OCI-LY7 (cell line): Measurements from ENCODE around the gene KIRREL3. TPM values are rescaled to one million over a fixed set of nuclear protein-coding genes. Genes with fewer than 3 reads are reported as not detected.

Experiments
- BruUV-seq: library from RNA; stranded (reverse); fragments of 400-500 nt; replicated peaks from 2 replicates; lab custom pipeline; 2021; lab: Mats Ljungman, UMichigan
- CTCF ChIA-PET: fragments of 300-600 bp; sonication (Branson Sonifier 250); formaldehyde crosslinking; loops from one replicate; lab custom pipeline; 2022; ENCODE audit warnings: antibody characterized with exemption; ENCODE audit not compliant: unreplicated experiment; lab: Charles Lee
- POLR2A ChIA-PET: fragments of 300-600 bp; sonication (Branson Sonifier 250); formaldehyde crosslinking; loops from one replicate; lab custom pipeline; 2022; ENCODE audit warnings: antibody characterized with exemption; lab: Charles Lee
- DNase-seq: peaks from one replicate; pipeline ENCODE4 v3.0.0-alpha.2; 2015; ENCODE audit warnings: low spot score
- H2AFZ ChIP-seq: fragments of 200-600 bp; sonication (generic), shearing (Covaris generic); 2 replicates; pipeline ENCODE4 v1.6.1; 2014; ENCODE audit warnings: mild to moderate bottlenecking, antibody characterized with exemption, low read length, moderate library complexity
- H3K27ac ChIP-seq: fragments of 200-600 bp; sonication (generic); 2 replicates; pipeline ENCODE4 v1.5.1; 2014; ENCODE audit warnings: mixed run types, low read depth, mild to moderate bottlenecking, moderate library complexity, low read length, inconsistent platforms; ENCODE audit not compliant: poor library complexity, severe bottlenecking
- H3K36me3 ChIP-seq: fragments of 200-600 bp; sonication (generic); 2 replicates; pipeline ENCODE4 v1.6.1; 2014; ENCODE audit warnings: mild to moderate bottlenecking, antibody characterized with exemption, low read length, moderate library complexity, mixed read lengths; ENCODE audit not compliant: insufficient read depth
- H3K4me1 ChIP-seq: fragments of 200-600 bp; sonication (generic); 2 replicates; pipeline ENCODE4 v1.5.1; 2014; ENCODE audit warnings: mild to moderate bottlenecking, low read length; ENCODE audit not compliant: insufficient read depth, poor library complexity, severe bottlenecking
- H3K4me2 ChIP-seq: fragments of 200-600 bp; sonication (generic); 2 replicates; pipeline ENCODE4 v1.6.1; 2014; ENCODE audit warnings: mild to moderate bottlenecking, low read length
- H3K4me3 ChIP-seq: fragments of 200-600 bp; sonication (generic); 2 replicates; pipeline ENCODE4 v1.5.1; 2014; ENCODE audit warnings: mild to moderate bottlenecking, low read depth, low read length; ENCODE audit not compliant: poor library complexity, severe bottlenecking
- H3K79me2 ChIP-seq: fragments of 200-600 bp; sonication (generic); 2 replicates; pipeline ENCODE4 v1.6.1; 2016; ENCODE audit warnings: low read depth, mild to moderate bottlenecking, low read length, moderate library complexity, mixed read lengths; ENCODE audit not compliant: insufficient read depth
- H3K9me2 ChIP-seq: fragments of 200-600 bp; sonication (generic); 2 replicates; pipeline ENCODE4 v1.6.1; 2016; ENCODE audit warnings: mild to moderate bottlenecking, low read length, mixed read lengths; ENCODE audit not compliant: insufficient read depth
- H3K9me3 ChIP-seq: fragments of 200-600 bp; sonication (generic); 2 replicates; pipeline ENCODE4 v1.6.1; 2014; ENCODE audit warnings: mild to moderate bottlenecking, mixed run types, low read length, mixed read lengths
- H4K20me1 ChIP-seq: fragments of 200-600 bp; sonication (generic); 2 replicates; pipeline ENCODE4 v1.6.1; 2014; ENCODE audit warnings: mild to moderate bottlenecking, antibody characterized with exemption, low read length, moderate library complexity, mixed read lengths; ENCODE audit not compliant: insufficient read depth
- EZH2phosphoT487 ChIP-seq: fragments of 200-600 bp; sonication (generic); IDR thresholded peaks from 2 replicates; pipeline ENCODE4 v1.6.1; 2018; ENCODE audit warnings: low read depth, borderline replicate concordance, mild to moderate bottlenecking, mixed run types, antibody characterized with exemption, low read length, moderate library complexity, mixed read lengths
- intact Hi-C: fragments of 100-400 bp; cut with micrococcal nuclease; formaldehyde crosslinking; loops from one replicate; pipeline ENCODE4 v1.10.0; 2022; ENCODE audit not compliant: unreplicated experiment
- total RNA-seq, 2 experiments: library from RNA; depleted of rRNA in 1 of 2; stranded (reverse); fragments of >200 nt in 1 of 2; shearing (Covaris generic) in 1 of 2; gene quantifications; 2 replicates each; pipeline ENCODE4 v1.2.3, GENCODE V29; 2014 to 2022
- TF ChIP-seq, protein P1 (sequence below): fragments of 200-600 bp; sonication (generic); conservative IDR thresholded peaks from 2 replicates; pipeline ENCODE4 v1.5.1; 2014; ENCODE audit warnings: mild to moderate bottlenecking, antibody characterized with exemption, low read length, moderate library complexity, mixed read lengths

KIRREL3 gene
- total RNA-seq, 2 experiments from 2014 or later = not detected

DNA sequence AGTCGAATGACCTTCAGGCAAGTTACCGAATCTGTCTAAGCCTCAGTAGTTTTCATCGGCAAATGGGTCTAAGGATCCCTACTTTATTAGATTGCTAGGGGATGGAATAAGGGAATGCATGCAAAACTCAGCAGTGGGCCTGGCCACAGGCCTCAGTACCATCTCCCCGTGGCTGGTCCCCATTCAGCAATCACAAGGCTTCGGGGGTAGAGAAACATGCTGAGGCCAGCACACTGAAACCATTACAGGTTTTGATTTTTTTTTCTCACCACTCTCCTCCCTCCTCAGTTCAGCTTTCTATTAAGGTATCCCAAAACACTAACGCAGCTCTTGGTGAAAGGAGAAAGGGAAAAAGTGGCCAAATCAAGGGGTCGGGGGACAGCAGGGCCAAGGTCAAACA lies 11.9 kb downstream of the KIRREL3 start:
- ChIA-PET CTCF (interaction anchor here (1.2 kb wide), 1 partner anchor 504 kb away, joined by 3 read pairs; no protein-coding TSS in a partner anchor), POLR2A (interaction anchor here (0.6 kb wide), 1 partner anchor 37 kb away, joined by 3 read pairs; no protein-coding TSS in a partner anchor)
- intact Hi-C loops = no loop called here
- H2AFZ ChIP-seq = no peak overlapping the region
- no peak overlapping the region for H3K4me3 ChIP-seq
- no TSS peak for BruUV-seq
- H3K9me2 ChIP-seq = no peaks in the 10 kb centered on the region
- no peaks in the 10 kb centered on the region for H3K9me3 ChIP-seq
- no peaks in the 10 kb centered on the region for H3K36me3 ChIP-seq
- H3K4me2 ChIP-seq = no peak overlapping the region
- no peak overlapping the region for H3K27ac ChIP-seq
- H3K4me1 ChIP-seq = no peaks in the 10 kb centered on the region
- TF ChIP-seq EZH2phosphoT487 = no peak
- TF ChIP-seq, protein P1, sequence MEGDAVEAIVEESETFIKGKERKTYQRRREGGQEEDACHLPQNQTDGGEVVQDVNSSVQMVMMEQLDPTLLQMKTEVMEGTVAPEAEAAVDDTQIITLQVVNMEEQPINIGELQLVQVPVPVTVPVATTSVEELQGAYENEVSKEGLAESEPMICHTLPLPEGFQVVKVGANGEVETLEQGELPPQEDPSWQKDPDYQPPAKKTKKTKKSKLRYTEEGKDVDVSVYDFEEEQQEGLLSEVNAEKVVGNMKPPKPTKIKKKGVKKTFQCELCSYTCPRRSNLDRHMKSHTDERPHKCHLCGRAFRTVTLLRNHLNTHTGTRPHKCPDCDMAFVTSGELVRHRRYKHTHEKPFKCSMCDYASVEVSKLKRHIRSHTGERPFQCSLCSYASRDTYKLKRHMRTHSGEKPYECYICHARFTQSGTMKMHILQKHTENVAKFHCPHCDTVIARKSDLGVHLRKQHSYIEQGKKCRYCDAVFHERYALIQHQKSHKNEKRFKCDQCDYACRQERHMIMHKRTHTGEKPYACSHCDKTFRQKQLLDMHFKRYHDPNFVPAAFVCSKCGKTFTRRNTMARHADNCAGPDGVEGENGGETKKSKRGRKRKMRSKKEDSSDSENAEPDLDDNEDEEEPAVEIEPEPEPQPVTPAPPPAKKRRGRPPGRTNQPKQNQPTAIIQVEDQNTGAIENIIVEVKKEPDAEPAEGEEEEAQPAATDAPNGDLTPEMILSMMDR = no peak
- no peaks in the 10 kb centered on the region for H4K20me1 ChIP-seq
- DNase-seq = no peak
- no peaks in the 10 kb centered on the region for H3K79me2 ChIP-seq

DNA sequence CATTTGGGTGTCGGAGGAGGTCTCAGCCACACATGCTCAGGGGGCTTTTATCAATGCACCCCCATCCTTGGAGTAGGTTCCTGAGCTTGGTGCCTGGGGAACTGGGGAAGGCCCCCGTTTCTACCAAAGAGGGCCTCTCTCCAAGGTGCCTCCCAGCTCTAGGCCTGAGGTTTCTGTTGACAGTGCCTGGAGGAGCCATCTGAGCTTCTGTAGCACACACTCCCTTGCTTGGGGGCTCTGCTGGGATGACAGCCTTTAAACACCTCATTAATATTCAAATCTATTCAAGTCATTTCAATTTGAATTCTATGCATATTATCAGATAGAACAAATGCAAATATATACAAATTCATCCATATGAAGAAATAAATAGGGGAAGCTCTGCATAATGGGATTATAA lies 18.9 kb downstream of the KIRREL3 start:
- no peaks in the 10 kb centered on the region for H3K36me3 ChIP-seq
- no peak overlapping the region for H2AFZ ChIP-seq
- H3K4me2 ChIP-seq = no peak overlapping the region
- no peaks in the 10 kb centered on the region for H4K20me1 ChIP-seq
- TF ChIP-seq, protein P1 = no peak
- TF ChIP-seq EZH2phosphoT487 = no peak
- no TSS peak for BruUV-seq
- H3K4me1 ChIP-seq = no peaks in the 10 kb centered on the region
- H3K9me3 ChIP-seq = no peaks in the 10 kb centered on the region
- no peak overlapping the region for H3K27ac ChIP-seq
- CTCF ChIA-PET = no interaction called here
- no peak overlapping the region for H3K4me3 ChIP-seq
- no peak for DNase-seq
- no peaks in the 10 kb centered on the region for H3K9me2 ChIP-seq
- POLR2A ChIA-PET = no interaction called here
- H3K79me2 ChIP-seq = no peaks in the 10 kb centered on the region
- intact Hi-C loops = no loop called here

DNA sequence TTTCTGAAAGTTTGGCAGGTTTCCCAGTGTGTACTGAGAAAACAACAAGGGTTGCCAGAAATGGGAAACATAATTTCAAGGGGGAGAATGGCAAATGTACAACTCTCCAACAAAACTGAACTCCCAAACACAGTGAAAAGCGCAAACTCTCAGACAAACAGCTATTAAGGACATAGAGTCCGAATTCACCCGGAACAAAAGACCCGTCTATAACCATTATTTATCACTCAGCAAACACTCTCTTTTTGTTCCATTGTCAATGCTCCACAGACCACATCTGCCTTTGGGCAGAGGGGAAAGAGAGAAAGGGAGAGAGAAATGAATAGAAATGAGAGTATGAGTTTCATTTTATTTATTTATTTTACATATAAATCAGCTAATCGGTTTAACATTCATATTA lies 21.7 kb downstream of the KIRREL3 start:
- intact Hi-C loops = no loop called here
- no peak for TF ChIP-seq EZH2phosphoT487
- TF ChIP-seq, protein P1 = no peak
- Histone ChIP-seq H3K4me1 (no peaks in the 10 kb centered on the region), H3K79me2 (no peaks in the 10 kb centered on the region), H4K20me1 (no peaks in the 10 kb centered on the region), H3K4me3 (no peak overlapping the region), H3K27ac (no peak overlapping the region), H3K9me2 (no peaks in the 10 kb centered on the region), H2AFZ (no peak overlapping the region), H3K36me3 (no peaks in the 10 kb centered on the region), H3K9me3 (no peaks in the 10 kb centered on the region), H3K4me2 (no peak overlapping the region)
- ChIA-PET POLR2A (no interaction called here), CTCF (interaction anchor here (0.7 kb wide), 1 partner anchor 16 kb away, joined by 3 read pairs; no protein-coding TSS in a partner anchor)
- no peak for DNase-seq
- no TSS peak for BruUV-seq
